Prostate gland (tissue), 2 donors: ENCODE results near the gene RETREG3.

Experiments
- POLR2AphosphoS5 ChIP-seq: sonication (generic); formaldehyde crosslinking; IDR thresholded peaks from one replicate; pipeline ENCODE4 v1.6.1; 2017; ENCODE audit warnings: antibody characterized with exemption
- TF ChIP-seq, protein P1 (sequence below), 4 experiments: fragments of 200-600 bp in 2 of 4; fragments of 450-650 bp in 2 of 4; sonication (generic) in 2 of 4; IDR thresholded peaks; 1 replicate in 3 of 4; 2 replicates in 1 of 4; pipeline ENCODE4 v1.5.1; 2016 to 2019; ENCODE audit warnings: antibody characterized with exemption in 4 of 4, mild to moderate bottlenecking in 2 of 4, moderate library complexity in 2 of 4

DNA sequence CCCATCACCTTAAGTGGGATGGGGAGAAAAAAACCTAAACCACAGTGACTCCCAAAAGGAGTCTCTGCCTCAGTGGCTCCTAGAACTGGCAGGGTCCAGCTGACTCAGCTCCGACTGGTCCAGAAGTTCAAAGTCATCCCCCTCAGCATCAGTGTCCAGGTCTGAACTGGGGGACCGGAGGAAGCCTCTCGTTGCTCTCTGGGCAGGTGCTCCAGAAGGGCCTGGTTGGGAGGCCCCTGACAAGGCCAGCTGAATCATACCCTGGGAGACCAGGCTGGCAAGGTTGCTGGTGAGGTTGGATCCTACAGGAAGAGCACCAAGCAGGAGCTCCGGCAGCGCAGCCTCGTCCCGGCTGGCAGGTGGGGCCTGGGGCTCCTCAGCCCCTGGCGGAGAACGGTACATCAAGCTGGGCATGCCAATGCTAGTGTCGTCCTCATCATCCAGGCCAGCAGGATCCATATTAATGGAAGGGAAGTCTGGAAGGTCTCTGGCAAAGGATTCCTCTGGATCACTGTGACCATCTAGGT, 27.4 kb downstream of the RETREG3 start:
- TF ChIP-seq, protein P1, sequence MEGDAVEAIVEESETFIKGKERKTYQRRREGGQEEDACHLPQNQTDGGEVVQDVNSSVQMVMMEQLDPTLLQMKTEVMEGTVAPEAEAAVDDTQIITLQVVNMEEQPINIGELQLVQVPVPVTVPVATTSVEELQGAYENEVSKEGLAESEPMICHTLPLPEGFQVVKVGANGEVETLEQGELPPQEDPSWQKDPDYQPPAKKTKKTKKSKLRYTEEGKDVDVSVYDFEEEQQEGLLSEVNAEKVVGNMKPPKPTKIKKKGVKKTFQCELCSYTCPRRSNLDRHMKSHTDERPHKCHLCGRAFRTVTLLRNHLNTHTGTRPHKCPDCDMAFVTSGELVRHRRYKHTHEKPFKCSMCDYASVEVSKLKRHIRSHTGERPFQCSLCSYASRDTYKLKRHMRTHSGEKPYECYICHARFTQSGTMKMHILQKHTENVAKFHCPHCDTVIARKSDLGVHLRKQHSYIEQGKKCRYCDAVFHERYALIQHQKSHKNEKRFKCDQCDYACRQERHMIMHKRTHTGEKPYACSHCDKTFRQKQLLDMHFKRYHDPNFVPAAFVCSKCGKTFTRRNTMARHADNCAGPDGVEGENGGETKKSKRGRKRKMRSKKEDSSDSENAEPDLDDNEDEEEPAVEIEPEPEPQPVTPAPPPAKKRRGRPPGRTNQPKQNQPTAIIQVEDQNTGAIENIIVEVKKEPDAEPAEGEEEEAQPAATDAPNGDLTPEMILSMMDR (IDR thresholded peaks at IDR 0.05) = no peak
- no peak for TF ChIP-seq POLR2AphosphoS5
